Bone marrow (tissue), 2 donors: ENCODE measurements around the gene C2orf66.

ENCODE experiments used
- DNase-seq, 2 donors: peaks; one replicate each; lab custom pipeline; 2025; lab: John Stamatoyannopoulos, UW

Gene C2orf66

GRCh38 chr2:196759378-196759706 is 49.8 kb downstream of the C2orf66 start:
- DNase-seq = no peak

GRCh38 chr2:196758474-196759377 is 50.4 kb downstream of the C2orf66 start:
- DNase-seq = no peak
